K562 (cell line): ENCODE measurements around the gene MIEF1. TPM values are rescaled to one million over a fixed set of nuclear protein-coding genes. Genes with fewer than 3 reads are reported as not detected.
A peak's percentile ranks its signal among the peaks of the same experiment; 100 is the strongest.

ENCODE experiments used
- BRCA1 ChIP-seq, 2 experiments: fragments of 450-650 bp in 1 of 2; sonication (generic) in 1 of 2; formaldehyde crosslinking in 1 of 2; IDR thresholded peaks; 2 replicates each; pipeline versions ENCODE4 v1.5.0 to v1.6.1; 2017 to 2020; ENCODE audit warnings: mild to moderate bottlenecking in 1 of 2, missing genetic modification reagents in 1 of 2
- KDM1A ChIP-seq, 2 experiments: fragments of 450-650 bp; IDR thresholded peaks; 2 replicates each; pipeline ENCODE4 v1.6.1; 2016; ENCODE audit warnings: mild to moderate bottlenecking in 2 of 2
- KDM4B ChIP-seq, 2 experiments: fragments of 450-650 bp in 1 of 2; sonication (generic) in 1 of 2; IDR thresholded peaks; 2 replicates each; pipeline ENCODE4 v1.6.1; 2016 to 2017; ENCODE audit warnings: borderline replicate concordance in 2 of 2, antibody characterized with exemption in 1 of 2, low read depth in 1 of 2, mild to moderate bottlenecking in 1 of 2
- MECOM ChIP-seq: fragments of 250-450 bp; sonication (Bioruptor Pico); IDR thresholded peaks from 2 replicates; pipeline ENCODE4 v1.8.0; 2022; ENCODE audit warnings: inconsistent platforms
- NUFIP1 ChIP-seq: fragments of 450-650 bp; IDR thresholded peaks from 2 replicates; pipeline ENCODE4 v1.6.1; 2018; ENCODE audit not compliant: partially characterized antibody
- SPI1 ChIP-seq: IDR thresholded peaks from 2 replicates; pipeline ENCODE4 v1.6.1; 2011; ENCODE audit warnings: low read depth, low read length, control low read depth, borderline replicate concordance
- THAP7 ChIP-seq: fragments of 250-450 bp; sonication (Bioruptor Pico); IDR thresholded peaks from 2 replicates; pipeline ENCODE4 v1.5.0; 2021
- ZNF134 ChIP-seq: fragments of 250-450 bp; sonication (Bioruptor Pico); conservative IDR thresholded peaks from 2 replicates; pipeline ENCODE4 v1.4.0; 2020
- ZNF274 ChIP-seq: IDR thresholded peaks from 2 replicates; pipeline ENCODE4 v1.6.1; 2011; ENCODE audit warnings: low read depth, mild to moderate bottlenecking, low read length, moderate library complexity, borderline replicate concordance
- ZNF41 ChIP-seq: fragments of 250-450 bp; sonication (Bioruptor Pico); conservative IDR thresholded peaks from 2 replicates; pipeline ENCODE4 v1.4.0; 2020; ENCODE audit warnings: mild to moderate bottlenecking
- ZNF668 ChIP-seq: fragments of 250-450 bp; sonication (Bioruptor Pico); IDR thresholded peaks from 2 replicates; pipeline ENCODE4 v1.8.0; 2022; ENCODE audit warnings: mild to moderate bottlenecking, inconsistent platforms
- ZNF699 ChIP-seq: fragments of 250-450 bp; sonication (Bioruptor Pico); IDR thresholded peaks from 2 replicates; pipeline ENCODE4 v1.8.0; 2021; ENCODE audit warnings: mild to moderate bottlenecking, moderate library complexity; ENCODE audit not compliant: insufficient replicate concordance
- polyA plus RNA-seq, 8 experiments: library from polyadenylated mRNA; depleted of rRNA in 4 of 8; stranded (reverse) in 5 of 8; unstranded in 3 of 8; fragments of >200 nt; fragmentation: Nextera tagmentation in 2 of 8; fragmentation: Illumina TruSeq in 1 of 8; extraction: Ambion mirVana in 2 of 8; extraction: Trizol in 1 of 8; gene quantifications; 2 replicates each; pipeline versions ENCODE4 v1.2.1 to v1.2.3, GENCODE V29; 2011 to 2014; ENCODE audit warnings: inconsistent platforms in 1 of 8, missing spikeins in 1 of 8
- total RNA-seq, 7 experiments: library from RNA; depleted of rRNA in 6 of 7; stranded (reverse); fragments of >200 nt in 6 of 7; fragmentation: Illumina TruSeq in 2 of 7; extraction: Trizol in 2 of 7; gene quantifications; 2 replicates each; pipeline versions ENCODE4 v1.2.1 to v1.2.3, GENCODE V29; 2011 to 2021; ENCODE audit warnings: low replicate concordance in 1 of 7
- TF ChIP-seq, protein P1 (sequence below): sonication (generic); formaldehyde crosslinking; IDR thresholded peaks from 2 replicates; pipeline ENCODE4 v1.8.1; 2023; ENCODE audit warnings: mild to moderate bottlenecking, missing genetic modification reagents
- TF ChIP-seq, protein P2 (sequence below): sonication (generic); formaldehyde crosslinking; IDR thresholded peaks from 2 replicates; pipeline ENCODE4 v1.8.0; 2022; ENCODE audit warnings: mild to moderate bottlenecking, missing genetic modification reagents
- TF ChIP-seq, protein P3 (sequence below), 2 experiments: fragments of 450-650 bp in 1 of 2; sonication (generic) in 1 of 2; formaldehyde crosslinking in 1 of 2; IDR thresholded peaks; 2 replicates each; pipeline versions ENCODE4 v1.7.1 to v1.9.0; 2016 to 2022; ENCODE audit warnings: inconsistent platforms in 1 of 2, mild to moderate bottlenecking in 1 of 2, missing genetic modification reagents in 1 of 2

Gene MIEF1
- total and polyA plus RNA-seq, 9 of the 15 experiments (the other 6 are each of a cell fraction or from before 2014, with no cell fraction given): 10.9 to 51.8 (median 25.5) TPM

- TF ChIP-seq ZNF41 (CRISPR knock-in tag) (no peak), MECOM (CRISPR knock-in tag) (no peak), SPI1 (no peak), NUFIP1 (no peak), BRCA1 (IDR thresholded peaks at IDR 0.05) (no peak), BRCA1 (CRISPR knock-in tag; IDR thresholded peaks at IDR 0.05) (0 out of 2 replicates have a peak, but pooled peaks have one; percentile 61), ZNF699 (CRISPR knock-in tag) (no peak), ZNF134 (CRISPR knock-in tag) (no peak), ZNF668 (CRISPR knock-in tag) (no peak), KDM4B (IDR thresholded peaks at IDR 0.05; ENCODE audit: borderline replicate concordance in 2 of 2, low read depth in 1 of 2) (0 out of 4 replicates have a peak, but pooled peaks of 1 of the 2 experiments have one; percentile 23), ZNF274 (no peak; the same call in 1 of the 2 replicates), KDM1A (IDR thresholded peaks at IDR 0.05) (no peak), THAP7 (CRISPR knock-in tag) (peak; percentile 19; the same call in 1 of the 2 replicates)
- TF ChIP-seq, protein P1, sequence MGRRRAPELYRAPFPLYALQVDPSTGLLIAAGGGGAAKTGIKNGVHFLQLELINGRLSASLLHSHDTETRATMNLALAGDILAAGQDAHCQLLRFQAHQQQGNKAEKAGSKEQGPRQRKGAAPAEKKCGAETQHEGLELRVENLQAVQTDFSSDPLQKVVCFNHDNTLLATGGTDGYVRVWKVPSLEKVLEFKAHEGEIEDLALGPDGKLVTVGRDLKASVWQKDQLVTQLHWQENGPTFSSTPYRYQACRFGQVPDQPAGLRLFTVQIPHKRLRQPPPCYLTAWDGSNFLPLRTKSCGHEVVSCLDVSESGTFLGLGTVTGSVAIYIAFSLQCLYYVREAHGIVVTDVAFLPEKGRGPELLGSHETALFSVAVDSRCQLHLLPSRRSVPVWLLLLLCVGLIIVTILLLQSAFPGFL (CRISPR knock-in tag): no peak
- TF ChIP-seq, protein P2, sequence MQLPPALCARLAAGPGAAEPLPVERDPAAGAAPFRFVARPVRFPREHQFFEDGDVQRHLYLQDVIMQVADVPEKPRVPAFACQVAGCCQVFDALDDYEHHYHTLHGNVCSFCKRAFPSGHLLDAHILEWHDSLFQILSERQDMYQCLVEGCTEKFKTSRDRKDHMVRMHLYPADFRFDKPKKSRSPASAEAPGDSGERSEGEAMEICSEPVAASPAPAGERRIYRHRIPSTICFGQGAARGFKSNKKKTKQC (CRISPR knock-in tag): peak; percentile 95
- TF ChIP-seq, protein P3, sequence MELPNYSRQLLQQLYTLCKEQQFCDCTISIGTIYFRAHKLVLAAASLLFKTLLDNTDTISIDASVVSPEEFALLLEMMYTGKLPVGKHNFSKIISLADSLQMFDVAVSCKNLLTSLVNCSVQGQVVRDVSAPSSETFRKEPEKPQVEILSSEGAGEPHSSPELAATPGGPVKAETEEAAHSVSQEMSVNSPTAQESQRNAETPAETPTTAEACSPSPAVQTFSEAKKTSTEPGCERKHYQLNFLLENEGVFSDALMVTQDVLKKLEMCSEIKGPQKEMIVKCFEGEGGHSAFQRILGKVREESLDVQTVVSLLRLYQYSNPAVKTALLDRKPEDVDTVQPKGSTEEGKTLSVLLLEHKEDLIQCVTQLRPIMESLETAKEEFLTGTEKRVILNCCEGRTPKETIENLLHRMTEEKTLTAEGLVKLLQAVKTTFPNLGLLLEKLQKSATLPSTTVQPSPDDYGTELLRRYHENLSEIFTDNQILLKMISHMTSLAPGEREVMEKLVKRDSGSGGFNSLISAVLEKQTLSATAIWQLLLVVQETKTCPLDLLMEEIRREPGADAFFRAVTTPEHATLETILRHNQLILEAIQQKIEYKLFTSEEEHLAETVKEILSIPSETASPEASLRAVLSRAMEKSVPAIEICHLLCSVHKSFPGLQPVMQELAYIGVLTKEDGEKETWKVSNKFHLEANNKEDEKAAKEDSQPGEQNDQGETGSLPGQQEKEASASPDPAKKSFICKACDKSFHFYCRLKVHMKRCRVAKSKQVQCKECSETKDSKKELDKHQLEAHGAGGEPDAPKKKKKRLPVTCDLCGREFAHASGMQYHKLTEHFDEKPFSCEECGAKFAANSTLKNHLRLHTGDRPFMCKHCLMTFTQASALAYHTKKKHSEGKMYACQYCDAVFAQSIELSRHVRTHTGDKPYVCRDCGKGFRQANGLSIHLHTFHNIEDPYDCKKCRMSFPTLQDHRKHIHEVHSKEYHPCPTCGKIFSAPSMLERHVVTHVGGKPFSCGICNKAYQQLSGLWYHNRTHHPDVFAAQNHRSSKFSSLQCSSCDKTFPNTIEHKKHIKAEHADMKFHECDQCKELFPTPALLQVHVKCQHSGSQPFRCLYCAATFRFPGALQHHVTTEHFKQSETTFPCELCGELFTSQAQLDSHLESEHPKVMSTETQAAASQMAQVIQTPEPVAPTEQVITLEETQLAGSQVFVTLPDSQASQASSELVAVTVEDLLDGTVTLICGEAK (IDR thresholded peaks at IDR 0.05): peak; percentile 93
- TF ChIP-seq, protein P3 (CRISPR knock-in tag; IDR thresholded peaks at IDR 0.05): no peak
Observed at GRCh38 chr22:39520226-39521105, 18.4 kb downstream of the MIEF1 start, which contains the start of gene ATF4 (continued).
